Endothelial cell of umbilical vein (primary cell): ENCODE measurements around the gene RHOH. TPM values are rescaled to one million over a fixed set of nuclear protein-coding genes. Genes with fewer than 3 reads are reported as not detected.
"Not testable (repeated sequence)": the region's sequence is repeated elsewhere in the genome, so short reads cannot be mapped to it uniquely, and the experiment has no call there.

Source experiments
- Bru-seq: library from RNA; stranded (reverse); fragments of 400-500 nt; gene quantifications from one replicate; lab custom pipeline; 2021; lab: Mats Ljungman, UMichigan
- BruChase-seq, 2 experiments: library from RNA; stranded (reverse); fragments of 400-500 nt; gene quantifications; one replicate each; lab custom pipeline; 2021; lab: Mats Ljungman, UMichigan
- BruUV-seq: library from RNA; stranded (reverse); fragments of 400-500 nt; replicated peaks from 2 replicates; lab custom pipeline; 2021; lab: Mats Ljungman, UMichigan
- CTCF ChIA-PET: fragments of 300-600, 350-600 bp; sonication (Branson Sonifier 250); formaldehyde crosslinking; loops from one replicate; lab custom pipeline; 2021; ENCODE audit warnings: antibody characterized with exemption, inconsistent platforms; lab: Charles Lee
- POLR2A ChIA-PET: fragments of 300-600, 350-600 bp; sonication (Branson Sonifier 250); formaldehyde crosslinking; loops from one replicate; lab custom pipeline; 2021; ENCODE audit warnings: antibody characterized with exemption, inconsistent platforms; lab: Charles Lee
- DNase-seq: peaks from one replicate; pipeline ENCODE4 v3.0.0-alpha.2; 2011; ENCODE audit warnings: low read depth, low spot score
- FAIRE-seq: peaks from 2 replicates; lab custom pipeline; 2011; peaks lifted over from hg19 to GRCh38; lab: Jason Lieb, UNC
- H2AFZ ChIP-seq: 2 replicates; pipeline ENCODE4 v1.6.0; 2012; ENCODE audit warnings: low read depth, low read length, control low read depth, inconsistent platforms
- H3K27ac ChIP-seq: 2 replicates; pipeline ENCODE4 v1.5.1; 2011; ENCODE audit warnings: low read depth, mild to moderate bottlenecking, control low read depth, low read length, moderate library complexity; ENCODE audit not compliant: insufficient read depth
- H3K27me3 ChIP-seq, 2 experiments: 2 replicates each; pipeline versions ENCODE4 v1.6.0 to v1.6.1; 2011; ENCODE audit warnings: low read length in 2 of 2, mixed read lengths in 1 of 2; ENCODE audit not compliant: control insufficient read depth in 2 of 2, insufficient read depth in 2 of 2
- H3K36me3 ChIP-seq, 2 experiments: 2 replicates in 1 of 2; 3 replicates in 1 of 2; pipeline ENCODE4 v1.5.1; 2011; ENCODE audit warnings: low read length in 2 of 2, mild to moderate bottlenecking in 1 of 2, moderate library complexity in 1 of 2; ENCODE audit not compliant: control insufficient read depth in 2 of 2, insufficient read depth in 2 of 2; ENCODE audit errors: extremely low read depth in 1 of 2
- H3K4me1 ChIP-seq: 3 replicates; pipeline ENCODE4 v1.5.1; 2011; ENCODE audit warnings: mild to moderate bottlenecking, low read length; ENCODE audit not compliant: control insufficient read depth, insufficient read depth; ENCODE audit errors: extremely low read depth
- H3K4me2 ChIP-seq: 2 replicates; pipeline ENCODE4 v1.6.1; 2011; ENCODE audit warnings: low read length, control low read depth, mixed read lengths; ENCODE audit not compliant: insufficient read depth
- H3K4me3 ChIP-seq, 3 experiments: fragments of 200-600 bp in 1 of 3; sonication (generic), shearing (Covaris generic) in 1 of 3; replicated peaks in 1 of 3; 2 replicates each; pipeline ENCODE4 v1.5.1; 2011 to 2016; ENCODE audit warnings: control low read depth in 3 of 3, low read length in 3 of 3, mild to moderate bottlenecking in 2 of 3, inconsistent platforms in 1 of 3, low read depth in 1 of 3, moderate library complexity in 1 of 3; ENCODE audit not compliant: insufficient read depth in 1 of 3
- H3K79me2 ChIP-seq: 2 replicates; pipeline ENCODE4 v1.6.0; 2012; ENCODE audit warnings: low read length, inconsistent platforms; ENCODE audit not compliant: control insufficient read depth, insufficient read depth
- H3K9ac ChIP-seq: replicated peaks from 2 replicates; pipeline ENCODE3; 2011; ENCODE audit warnings: low read length, control low read depth; ENCODE audit not compliant: insufficient read depth; ENCODE audit errors: extremely low read depth
- H3K9me1 ChIP-seq: replicated peaks from 3 replicates; pipeline ENCODE4 v1.6.0; 2011; ENCODE audit warnings: mild to moderate bottlenecking, low read length; ENCODE audit not compliant: control insufficient read depth, insufficient read depth; ENCODE audit errors: extremely low read depth
- H3K9me3 ChIP-seq: replicated peaks from 2 replicates; pipeline ENCODE4 v1.5.1; 2012; ENCODE audit warnings: low read length, inconsistent platforms; ENCODE audit not compliant: control insufficient read depth, insufficient read depth
- H4K20me1 ChIP-seq: replicated peaks from 2 replicates; pipeline ENCODE3; 2011; ENCODE audit warnings: mild to moderate bottlenecking, low read length; ENCODE audit not compliant: control insufficient read depth, insufficient read depth; ENCODE audit errors: extremely low read depth
- EZH2 ChIP-seq: IDR thresholded peaks from 2 replicates; pipeline ENCODE4 v1.6.1; 2012; ENCODE audit warnings: borderline replicate concordance, low read depth, mild to moderate bottlenecking, moderate library complexity, low read length, inconsistent platforms; ENCODE audit not compliant: severe bottlenecking
- FOS ChIP-seq: IDR thresholded peaks from 2 replicates; pipeline ENCODE4 v1.6.1; 2011; ENCODE audit warnings: mild to moderate bottlenecking, low read length, moderate library complexity, borderline replicate concordance; ENCODE audit not compliant: insufficient read depth
- GATA2 ChIP-seq: IDR thresholded peaks from 2 replicates; pipeline ENCODE4 v1.7.0; 2011; ENCODE audit warnings: low read depth, mild to moderate bottlenecking, moderate library complexity, mixed read lengths, low read length; ENCODE audit not compliant: insufficient read length, insufficient read depth
- JUN ChIP-seq: IDR thresholded peaks from 2 replicates; pipeline ENCODE4 v1.6.1; 2011; ENCODE audit warnings: borderline replicate concordance, low read depth; ENCODE audit not compliant: insufficient read length, insufficient read depth
- MYC ChIP-seq: IDR thresholded peaks from one replicate; pipeline ENCODE4 v1.6.1; 2011; ENCODE audit warnings: mild to moderate bottlenecking, low read depth, low read length
- POLR2A ChIP-seq: IDR thresholded peaks from 2 replicates; pipeline ENCODE4 v1.6.1; 2012; ENCODE audit warnings: low read depth, mild to moderate bottlenecking, control low read depth, low read length
- POLR2AphosphoS5 ChIP-seq: IDR thresholded peaks from 2 replicates; pipeline ENCODE4 v1.6.1; 2012; ENCODE audit warnings: low read depth, mild to moderate bottlenecking, control low read depth, low read length, moderate library complexity; ENCODE audit not compliant: insufficient read depth
- dilution Hi-C: fragments of 300-500 bp; cut with MboI; formaldehyde crosslinking; loops from one replicate; pipeline ENCODE4 v1.15.0; 2019; ENCODE audit warnings: low sequenced_read_pairs; ENCODE audit not compliant: extremely low pct_ligation_motif_present
- intact Hi-C: fragments of 100-400 bp; cut with micrococcal nuclease; formaldehyde crosslinking; loops from one replicate; pipeline ENCODE4 v1.10.0; 2022
- long read RNA-seq: library from polyadenylated mRNA; stranded (forward); transcript quantifications from one replicate; pipeline ENCODE4 v2.0.0, GENCODE V29; 2021
- polyA minus RNA-seq, 3 experiments: library from RNA; depleted of rRNA, polyadenylated mRNA; stranded (reverse); fragments of >200 nt; gene quantifications; 1 replicate in 1 of 3; 2 replicates in 2 of 3; pipeline ENCODE4 v1.2.3, GENCODE V29; 2011
- polyA plus RNA-seq, 4 experiments: library from polyadenylated mRNA; depleted of rRNA in 3 of 4; stranded (reverse) in 3 of 4; unstranded in 1 of 4; fragments of >200 nt; gene quantifications; 2 replicates each; pipeline versions ENCODE4 v1.2.1 to v1.2.3, GENCODE V29; 2011 to 2012; ENCODE audit warnings: missing spikeins in 1 of 4
- total RNA-seq: library from RNA; stranded (reverse); gene quantifications from 2 replicates; pipeline ENCODE4 v1.2.3, GENCODE V29; 2021
- TF ChIP-seq, protein P1 (sequence below): IDR thresholded peaks from 2 replicates; pipeline ENCODE4 v1.6.1; 2011; ENCODE audit not compliant: insufficient read depth, insufficient read length
- TF ChIP-seq, protein P2 (sequence below), 2 donors: IDR thresholded peaks; 1 replicate in 1 of 2; 2 replicates in 1 of 2; pipeline ENCODE4 v1.5.1; 2011; ENCODE audit warnings: low read length in 2 of 2, mild to moderate bottlenecking in 2 of 2, moderate library complexity in 2 of 2, control low read depth in 1 of 2, inconsistent platforms in 1 of 2, low read depth in 1 of 2; ENCODE audit not compliant: insufficient read depth in 1 of 2; ENCODE audit errors: extremely low read depth in 1 of 2

Gene RHOH, protein sequence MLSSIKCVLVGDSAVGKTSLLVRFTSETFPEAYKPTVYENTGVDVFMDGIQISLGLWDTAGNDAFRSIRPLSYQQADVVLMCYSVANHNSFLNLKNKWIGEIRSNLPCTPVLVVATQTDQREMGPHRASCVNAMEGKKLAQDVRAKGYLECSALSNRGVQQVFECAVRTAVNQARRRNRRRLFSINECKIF
- total RNA-seq (0.30 TPM in 1 of 2 replicates, not detected in the other), polyA plus RNA-seq (not detected in 2 replicates), polyA minus RNA-seq (1.0 TPM in 1 of 2 replicates, not detected in the other), Bru-seq, nascent RNA (percentile 27 among the genes with signal in this experiment), BruChase-seq, experiment 1, labeled RNA remaining after a 6-hour chase (percentile 15 among the genes with signal in this experiment), BruChase-seq, experiment 2, labeled RNA remaining after a 2-hour chase (percentile 15 among the genes with signal in this experiment)
- polyA plus RNA-seq (2011; cell fraction: cytosol; rRNA removed) = not detected in 2 replicates
- polyA plus RNA-seq (2011; cell fraction: nucleus; rRNA removed) = 0.12 TPM in 1 of 2 replicates, not detected in the other
- not detected in 2 replicates for polyA plus RNA-seq (2012)
- polyA minus RNA-seq (2011; cell fraction: cytosol; rRNA and poly(A)+ RNA removed) = not detected
- polyA minus RNA-seq (2011; cell fraction: nucleus; rRNA and poly(A)+ RNA removed) = not detected in 2 replicates
- long read RNA-seq = 0 reads

DNA sequence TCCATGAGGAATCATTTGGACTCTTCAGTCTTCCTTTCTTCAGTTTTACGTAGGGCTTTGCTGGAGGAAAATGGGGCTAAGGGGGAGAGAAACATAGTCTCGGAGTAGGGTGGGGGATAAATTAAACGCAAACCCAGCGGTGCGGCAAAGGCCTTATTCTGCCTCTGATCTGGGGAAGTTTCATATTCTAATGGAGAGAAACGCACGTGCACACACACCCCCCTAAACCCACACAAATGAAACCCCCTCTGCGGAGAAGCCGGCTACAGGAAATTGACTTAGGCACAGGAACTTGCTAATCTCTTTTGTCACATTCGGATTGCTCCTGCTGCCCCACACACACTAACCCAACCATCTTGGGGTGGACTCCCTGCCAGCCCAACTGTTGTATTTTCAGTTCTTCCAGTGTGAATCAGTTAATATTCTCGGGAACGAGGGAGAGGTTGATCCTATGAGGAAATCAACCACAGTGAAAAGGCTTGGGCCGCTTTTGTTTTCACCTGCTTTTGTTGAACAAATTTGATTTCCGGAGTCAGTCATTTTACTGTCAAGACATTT is at the start of gene RHOH:
RHOH (plus strand) TSS at position 308 of the 558 bp plus-strand sequence. CDS start 46,356 bp downstream, outside the sequence.
- ChIA-PET CTCF (interaction anchor here (0.7 to 1.1 kb wide), 2 partner anchors 12 to 237 kb away, joined by 3 read pairs; no protein-coding TSS in a partner anchor), POLR2A (no interaction called here)
- TF ChIP-seq POLR2AphosphoS5 (no peak), EZH2 (no peak), GATA2 (no peak), MYC (no peak), FOS (no peak), JUN (no peak), POLR2A (no peak)
- TF ChIP-seq, protein P1, sequence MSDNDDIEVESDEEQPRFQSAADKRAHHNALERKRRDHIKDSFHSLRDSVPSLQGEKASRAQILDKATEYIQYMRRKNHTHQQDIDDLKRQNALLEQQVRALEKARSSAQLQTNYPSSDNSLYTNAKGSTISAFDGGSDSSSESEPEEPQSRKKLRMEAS = no peak
- TF ChIP-seq, protein P2, sequence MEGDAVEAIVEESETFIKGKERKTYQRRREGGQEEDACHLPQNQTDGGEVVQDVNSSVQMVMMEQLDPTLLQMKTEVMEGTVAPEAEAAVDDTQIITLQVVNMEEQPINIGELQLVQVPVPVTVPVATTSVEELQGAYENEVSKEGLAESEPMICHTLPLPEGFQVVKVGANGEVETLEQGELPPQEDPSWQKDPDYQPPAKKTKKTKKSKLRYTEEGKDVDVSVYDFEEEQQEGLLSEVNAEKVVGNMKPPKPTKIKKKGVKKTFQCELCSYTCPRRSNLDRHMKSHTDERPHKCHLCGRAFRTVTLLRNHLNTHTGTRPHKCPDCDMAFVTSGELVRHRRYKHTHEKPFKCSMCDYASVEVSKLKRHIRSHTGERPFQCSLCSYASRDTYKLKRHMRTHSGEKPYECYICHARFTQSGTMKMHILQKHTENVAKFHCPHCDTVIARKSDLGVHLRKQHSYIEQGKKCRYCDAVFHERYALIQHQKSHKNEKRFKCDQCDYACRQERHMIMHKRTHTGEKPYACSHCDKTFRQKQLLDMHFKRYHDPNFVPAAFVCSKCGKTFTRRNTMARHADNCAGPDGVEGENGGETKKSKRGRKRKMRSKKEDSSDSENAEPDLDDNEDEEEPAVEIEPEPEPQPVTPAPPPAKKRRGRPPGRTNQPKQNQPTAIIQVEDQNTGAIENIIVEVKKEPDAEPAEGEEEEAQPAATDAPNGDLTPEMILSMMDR (IDR thresholded peaks at IDR 0.05; ENCODE audit: extremely low read depth in 1 of 2, insufficient read depth in 1 of 2, low read depth in 1 of 2, low read length in 2 of 2) = no peak
- Histone ChIP-seq H2AFZ (peak within 1 kb of the TSS; percentile 82), H3K9ac (no peak within 1 kb of the TSS), H3K27ac (no peak within 1 kb of the TSS), H4K20me1 (no peaks in the 10 kb centered on the region), H3K4me3 (no peak within 1 kb of the TSS), H3K4me2 (peak within 1 kb of the TSS; percentile 9), H3K4me1 (peaks cover 4% of the 10 kb centered on the region), H3K27me3 (no peaks in the 10 kb centered on the region), H3K79me2 (no peaks in the 10 kb centered on the region), H3K9me3 (no peaks in the 10 kb centered on the region), H3K9me1 (no peaks in the 10 kb centered on the region), H3K36me3 (no peaks in the 10 kb centered on the region)
- no TSS peak for BruUV-seq
- dilution Hi-C loops = no loop called here
- intact Hi-C loops = no loop called here
- FAIRE-seq (no peak), DNase-seq (no peak)

DNA sequence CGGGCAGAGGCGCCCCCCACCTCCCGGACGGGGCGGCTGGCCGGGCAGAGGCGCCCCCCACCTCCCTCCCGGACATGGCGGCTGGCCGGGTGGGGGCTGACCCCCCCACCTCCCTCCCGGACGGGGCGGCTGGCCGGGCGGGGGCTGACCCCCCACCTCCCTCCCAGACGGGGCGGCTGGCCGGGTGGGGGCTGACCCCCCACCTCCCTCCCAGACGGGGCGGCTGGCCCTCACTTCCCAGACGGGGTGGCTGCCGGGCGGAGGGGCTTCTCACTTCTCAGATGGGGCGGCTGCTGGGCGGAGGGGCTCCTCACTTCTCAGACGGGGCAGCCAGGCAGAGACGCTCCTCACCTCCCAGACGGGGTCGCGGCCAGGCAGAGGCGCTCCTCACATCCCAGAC is 49.3 kb upstream of the RHOH start:
- H3K27ac ChIP-seq, intact Hi-C loops, H3K79me2 ChIP-seq, H3K9ac ChIP-seq, DNase-seq, POLR2A ChIA-PET, H3K4me3 ChIP-seq, H3K9me1 ChIP-seq, H3K27me3 ChIP-seq, CTCF ChIA-PET, H3K4me1 ChIP-seq, H2AFZ ChIP-seq, dilution Hi-C loops, H4K20me1 ChIP-seq, FAIRE-seq, H3K9me3 ChIP-seq, H3K36me3 ChIP-seq, H3K4me2 ChIP-seq, BruUV-seq: not testable (repeated sequence)
